ENCODE measurements around the gene AQP12B.

AQP12B gene

DNA sequence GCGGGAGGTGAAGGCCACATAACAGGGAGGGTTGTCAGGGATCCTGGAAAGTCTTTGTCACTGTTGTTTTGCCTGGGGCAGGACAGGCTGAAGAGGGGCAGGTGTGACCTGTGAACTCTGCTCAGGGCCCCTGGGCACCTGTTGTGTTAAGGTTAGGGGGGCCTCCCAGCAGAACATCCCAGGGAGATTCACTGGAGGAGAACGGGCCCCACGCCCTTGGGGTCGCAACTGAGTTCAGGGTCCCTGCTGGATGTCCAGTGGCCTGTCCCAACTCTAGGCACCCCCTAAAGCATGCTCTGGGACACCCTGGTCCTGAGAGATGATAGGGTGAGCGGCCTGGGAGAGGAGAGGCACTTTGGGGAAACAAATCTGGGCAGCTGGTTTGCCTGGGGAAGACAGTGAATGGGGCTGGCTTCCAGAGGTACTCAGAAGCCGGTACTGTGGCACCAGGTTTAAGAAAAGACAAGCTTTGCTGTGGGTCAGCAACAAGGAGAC, 34.5 kb downstream of the AQP12B start:
- TF ChIP-seq CTCF (conservative IDR thresholded peaks at IDR 0.05) = no peak
- no peak overlapping the region for H3K27ac ChIP-seq

- H3K27ac ChIP-seq = no peak overlapping the region
- no peak for TF ChIP-seq CTCF (conservative IDR thresholded peaks at IDR 0.05)
These were observed 35.1 kb downstream of the AQP12B start for GRCh38 chr2:240647503-240648154.

- TF ChIP-seq CTCF (conservative IDR thresholded peaks at IDR 0.05) = no peak
These were observed 35.7 kb downstream of the AQP12B start for GRCh38 chr2:240646900-240647502.

GRCh38 chr2:240646176-240646899, 36.3 kb downstream of the AQP12B start:
- no peak for TF ChIP-seq CTCF (conservative IDR thresholded peaks at IDR 0.05)
- H3K27ac ChIP-seq = no peak overlapping the region

More at GRCh38 chr2:240646900-240647502, 35.7 kb downstream of the AQP12B start:
- no peak overlapping the region for H3K27ac ChIP-seq

- no peak for TF ChIP-seq CTCF (conservative IDR thresholded peaks at IDR 0.05)
- H3K27ac ChIP-seq = no peak overlapping the region
These were observed 36.9 kb downstream of the AQP12B start for GRCh38 chr2:240645801-240646175.

DNA sequence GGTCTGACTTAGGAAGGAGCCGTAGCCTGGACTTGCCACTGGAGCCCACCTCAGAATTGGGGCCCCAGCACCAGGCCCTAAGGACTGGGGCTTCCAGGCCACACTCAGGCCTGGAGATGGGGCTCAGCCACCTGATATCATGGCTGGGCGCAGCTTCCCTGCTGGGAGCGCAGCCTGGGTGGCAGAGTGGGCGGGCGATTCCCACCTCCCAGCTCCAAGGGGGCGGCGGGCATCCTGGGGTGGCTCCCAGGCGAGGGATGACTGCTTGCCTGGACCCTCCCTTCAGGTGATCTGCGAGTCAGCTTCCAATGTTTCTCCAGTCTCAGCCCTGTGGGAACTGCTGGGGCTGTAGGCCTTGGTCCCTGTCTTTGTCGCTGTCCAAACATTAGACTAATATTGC, 37.3 kb downstream of the AQP12B start:
- no peak overlapping the region for H3K27ac ChIP-seq
- TF ChIP-seq CTCF (conservative IDR thresholded peaks at IDR 0.05) = no peak

DNA sequence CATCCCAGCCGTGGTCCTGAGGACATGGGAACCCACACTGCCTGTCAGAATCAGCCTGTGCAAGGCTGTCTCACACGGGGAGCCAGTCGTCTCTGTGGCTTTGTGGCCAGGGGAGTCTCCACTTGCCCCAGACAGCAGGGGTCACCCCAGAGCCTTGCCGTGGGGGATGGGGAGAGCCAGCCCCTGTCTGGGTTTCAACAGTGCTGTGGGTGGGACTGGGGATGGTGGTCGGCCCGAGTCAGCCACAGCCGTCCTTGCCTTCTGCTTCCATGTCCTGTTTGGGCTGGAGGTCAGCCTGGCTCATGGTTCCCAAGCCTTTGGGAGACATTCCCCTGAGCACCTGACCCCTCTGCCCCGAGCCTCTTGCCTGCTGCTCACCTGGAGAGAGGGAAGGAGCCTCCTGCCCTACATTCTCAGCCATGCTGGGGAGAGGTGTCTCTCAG, 37.8 kb downstream of the AQP12B start:
- H3K27ac ChIP-seq = no peak overlapping the region
- no peak for TF ChIP-seq CTCF (conservative IDR thresholded peaks at IDR 0.05)

Measured in VCaP (cell line).